HG03432 (cell line): ENCODE measurements around the gene ILDR2.
"Not testable (repeated sequence)": the region's sequence is repeated elsewhere in the genome, so short reads cannot be mapped to it uniquely, and the experiment has no call there.

ENCODE experiments used
- ATAC-seq: cut with Tn5 transposase; IDR thresholded peaks from one replicate; pipeline ENCODE4 v1.9.1; 2021; ENCODE audit warnings: mild to moderate bottlenecking, moderate library complexity; ENCODE audit not compliant: unreplicated experiment

ILDR2 gene

GRCh38 chr1:166889776-166890175 lies 85.6 kb downstream of the ILDR2 start:
- no peak for ATAC-seq

- no peak for ATAC-seq
Measured at GRCh38 chr1:166888373-166889111, 86.8 kb downstream of the ILDR2 start.

GRCh38 chr1:166884971-166885370 lies 90.4 kb downstream of the ILDR2 start:
- ATAC-seq, result peak; percentile 44

- ATAC-seq, result no peak
Measured at GRCh38 chr1:166884040-166884642, 91.2 kb downstream of the ILDR2 start.

GRCh38 chr1:166882893-166883292 lies 92.4 kb downstream of the ILDR2 start:
- ATAC-seq, result no peak

- not testable (repeated sequence) for ATAC-seq
Measured at GRCh38 chr1:166878173-166878917, 97.0 kb downstream of the ILDR2 start.

- ATAC-seq, result peak; percentile 0
Measured at GRCh38 chr1:166876540-166876838, 98.9 kb downstream of the ILDR2 start.

GRCh38 chr1:166875734-166876539 lies 99.4 kb downstream of the ILDR2 start, which contains the start of gene TADA1:
TSS of gene TADA1 (minus strand) at chr1:166876264. CDS start at chr1:166876233, 31 bp downstream.
- ATAC-seq, result peak; percentile 90

- no peak for ATAC-seq
Measured at GRCh38 chr1:166875302-166875733, 100.0 kb downstream of the ILDR2 start.

- no peak for ATAC-seq
Measured at GRCh38 chr1:166874464-166874863, 100.9 kb downstream of the ILDR2 start.

- no peak for ATAC-seq
Measured at GRCh38 chr1:166870584-166870983, 104.8 kb downstream of the ILDR2 start.

GRCh38 chr1:166869318-166870099 lies 105.8 kb downstream of the ILDR2 start:
- ATAC-seq, result peak; percentile 69

- ATAC-seq, result no peak
Measured at GRCh38 chr1:166868639-166869038, 106.7 kb downstream of the ILDR2 start.

GRCh38 chr1:166865926-166866325 lies 109.4 kb downstream of the ILDR2 start:
- no peak for ATAC-seq

- peak; percentile 49 for ATAC-seq
Measured at GRCh38 chr1:166859597-166859996, 115.7 kb downstream of the ILDR2 start.

GRCh38 chr1:166858726-166859419 lies 116.5 kb downstream of the ILDR2 start:
- ATAC-seq, result no peak
